A673 (cell line): ENCODE data around the gene GRAP2.

Source experiments
- EZH2 ChIP-seq: fragments of 200-600 bp; sonication (generic); IDR thresholded peaks from 2 replicates; pipeline ENCODE4 v1.6.1; 2017; ENCODE audit warnings: borderline replicate concordance, low read depth, mild to moderate bottlenecking, mixed read lengths, antibody characterized with exemption, low read length; ENCODE audit not compliant: poor library complexity, severe bottlenecking
- TF ChIP-seq, protein P1 (sequence below): fragments of 300-800, 200-600 bp; sonication (generic); conservative IDR thresholded peaks from 2 replicates; pipeline ENCODE4 v1.5.1; 2017; ENCODE audit warnings: low read depth, mild to moderate bottlenecking, antibody characterized with exemption, low read length, moderate library complexity, mixed read lengths

- no peak for TF ChIP-seq EZH2
- TF ChIP-seq, protein P1, sequence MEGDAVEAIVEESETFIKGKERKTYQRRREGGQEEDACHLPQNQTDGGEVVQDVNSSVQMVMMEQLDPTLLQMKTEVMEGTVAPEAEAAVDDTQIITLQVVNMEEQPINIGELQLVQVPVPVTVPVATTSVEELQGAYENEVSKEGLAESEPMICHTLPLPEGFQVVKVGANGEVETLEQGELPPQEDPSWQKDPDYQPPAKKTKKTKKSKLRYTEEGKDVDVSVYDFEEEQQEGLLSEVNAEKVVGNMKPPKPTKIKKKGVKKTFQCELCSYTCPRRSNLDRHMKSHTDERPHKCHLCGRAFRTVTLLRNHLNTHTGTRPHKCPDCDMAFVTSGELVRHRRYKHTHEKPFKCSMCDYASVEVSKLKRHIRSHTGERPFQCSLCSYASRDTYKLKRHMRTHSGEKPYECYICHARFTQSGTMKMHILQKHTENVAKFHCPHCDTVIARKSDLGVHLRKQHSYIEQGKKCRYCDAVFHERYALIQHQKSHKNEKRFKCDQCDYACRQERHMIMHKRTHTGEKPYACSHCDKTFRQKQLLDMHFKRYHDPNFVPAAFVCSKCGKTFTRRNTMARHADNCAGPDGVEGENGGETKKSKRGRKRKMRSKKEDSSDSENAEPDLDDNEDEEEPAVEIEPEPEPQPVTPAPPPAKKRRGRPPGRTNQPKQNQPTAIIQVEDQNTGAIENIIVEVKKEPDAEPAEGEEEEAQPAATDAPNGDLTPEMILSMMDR: no peak
Measured at GRCh38 chr22:39907047-39907446, 6.2 kb downstream of the GRAP2 start.
